ENCODE data around the gene MAZ. TPM values are rescaled to one million over a fixed set of nuclear protein-coding genes. Genes with fewer than 3 reads are reported as not detected.

Gene MAZ
- polyA plus RNA-seq, 1 donor from 2014 or later: 147 TPM

GRCh38 chr16:29857133-29857760 lies 50.9 kb downstream of the MAZ start:
- Histone ChIP-seq H3K9me3 (ENCODE audit: low read length) (no peaks in the 10 kb centered on the region), H3K9me2 (ENCODE audit: insufficient read depth, low read length) (no peaks in the 10 kb centered on the region), H3K27ac (ENCODE audit: low read length) (no peak overlapping the region), H3K79me2 (replicated peaks; ENCODE audit: insufficient read depth, low read length) (peaks cover 4% of the 10 kb centered on the region), H3K36me3 (ENCODE audit: insufficient read depth, low read length) (no peaks in the 10 kb centered on the region), H3K9ac (ENCODE audit: low read length) (no peak overlapping the region), H2AFZ (ENCODE audit: low read depth, low read length) (no peak overlapping the region), H4K20me1 (ENCODE audit: insufficient read depth) (no peaks in the 10 kb centered on the region), H3K4me3 (ENCODE audit: low read length) (no peak overlapping the region), H3K4me2 (ENCODE audit: low read length) (no peak overlapping the region), H3K27me3 (ENCODE audit: insufficient read depth, low read depth, low read length) (no peaks in the 10 kb centered on the region), H3F3A (ENCODE audit: insufficient read depth, low read length, poor library complexity, severe bottlenecking) (no peaks in the 10 kb centered on the region)
- no peak for TF ChIP-seq MXI1 (conservative IDR thresholded peaks at IDR 0.05; ENCODE audit: poor library complexity, severe bottlenecking)
- TF ChIP-seq TAF1 (IDR thresholded peaks at IDR 0.05; ENCODE audit: low read depth): no peak
- TF ChIP-seq EZH2 (IDR thresholded peaks at IDR 0.05; ENCODE audit: borderline replicate concordance, insufficient read depth, low read length, poor library complexity, severe bottlenecking): no peak
- TF ChIP-seq REST (IDR thresholded peaks at IDR 0.05; ENCODE audit: borderline replicate concordance): no peak
- no peak for TF ChIP-seq RAD21 (conservative IDR thresholded peaks at IDR 0.05)
- TF ChIP-seq CTCF (IDR thresholded peaks at IDR 0.05; ENCODE audit: poor library complexity, severe bottlenecking): no peak
- no peak for TF ChIP-seq SMC3 (conservative IDR thresholded peaks at IDR 0.05; ENCODE audit: poor library complexity)
- no peak for TF ChIP-seq EP300 (conservative IDR thresholded peaks at IDR 0.05; ENCODE audit: poor library complexity, severe bottlenecking)
- TF ChIP-seq POLR2AphosphoS5 (IDR thresholded peaks at IDR 0.05): no peak

- no peaks in the 10 kb centered on the region for H3K27me3 ChIP-seq (ENCODE audit: insufficient read depth, low read depth, low read length)
- TF ChIP-seq POLR2AphosphoS5 (IDR thresholded peaks at IDR 0.05) (no peak), EP300 (conservative IDR thresholded peaks at IDR 0.05; ENCODE audit: poor library complexity, severe bottlenecking) (no peak), SMC3 (conservative IDR thresholded peaks at IDR 0.05; ENCODE audit: poor library complexity) (no peak), EZH2 (IDR thresholded peaks at IDR 0.05; ENCODE audit: borderline replicate concordance, insufficient read depth, low read length, poor library complexity, severe bottlenecking) (no peak), TAF1 (IDR thresholded peaks at IDR 0.05; ENCODE audit: low read depth) (no peak), CTCF (IDR thresholded peaks at IDR 0.05; ENCODE audit: poor library complexity, severe bottlenecking) (no peak), REST (IDR thresholded peaks at IDR 0.05; ENCODE audit: borderline replicate concordance) (no peak), RAD21 (conservative IDR thresholded peaks at IDR 0.05) (no peak), MXI1 (conservative IDR thresholded peaks at IDR 0.05; ENCODE audit: poor library complexity, severe bottlenecking) (no peak)
- no peak overlapping the region for H2AFZ ChIP-seq (ENCODE audit: low read depth, low read length)
- no peak overlapping the region for H3K9ac ChIP-seq (ENCODE audit: low read length)
- H3K4me3 ChIP-seq (ENCODE audit: low read length): no peak overlapping the region
- H3K27ac ChIP-seq (ENCODE audit: low read length): no peak overlapping the region
- H3K79me2 ChIP-seq (replicated peaks; ENCODE audit: insufficient read depth, low read length): peaks cover 6% of the 10 kb centered on the region
- H3K9me3 ChIP-seq (ENCODE audit: low read length): no peaks in the 10 kb centered on the region
- no peaks in the 10 kb centered on the region for H3K36me3 ChIP-seq (ENCODE audit: insufficient read depth, low read length)
- H4K20me1 ChIP-seq (ENCODE audit: insufficient read depth): no peaks in the 10 kb centered on the region
- H3F3A ChIP-seq (ENCODE audit: insufficient read depth, low read length, poor library complexity, severe bottlenecking): no peaks in the 10 kb centered on the region
- H3K4me2 ChIP-seq (ENCODE audit: low read length): no peak overlapping the region
- no peaks in the 10 kb centered on the region for H3K9me2 ChIP-seq (ENCODE audit: insufficient read depth, low read length)
Observed at GRCh38 chr16:29858149-29858849, 52.0 kb downstream of the MAZ start.
